Measurements from ENCODE around the gene LPP.

GRCh38 chr3:188782613-188783124 is 628.7 kb downstream of the LPP start:
- TF ChIP-seq EP300 (IDR thresholded peaks at IDR 0.05; ENCODE audit: low read depth): no peak
- TF ChIP-seq CTCF (IDR thresholded peaks at IDR 0.05): no peak
- TF ChIP-seq POLR2A (IDR thresholded peaks at IDR 0.05): no peak
